H1 (cell line): ENCODE data around the gene SIPA1L2. TPM values are rescaled to one million over a fixed set of nuclear protein-coding genes. Genes with fewer than 3 reads are reported as not detected.

ENCODE experiments used
- CTCF ChIA-PET: fragments of 300-600 bp; sonication (Branson Sonifier 250); formaldehyde crosslinking; loops from one replicate; lab custom pipeline; 2021; ENCODE audit not compliant: partially characterized antibody; lab: Charles Lee
- POLR2A ChIA-PET: fragments of 300-600 bp; sonication (Branson Sonifier 250); formaldehyde crosslinking; loops from one replicate; lab custom pipeline; 2021; ENCODE audit warnings: inconsistent platforms; ENCODE audit not compliant: partially characterized antibody; lab: Charles Lee
- DNase-seq, 2 experiments: peaks; one replicate each; pipeline versions ENCODE4 v3.0.0 to v3.0.0-alpha.2; 2010 to 2022; ENCODE audit warnings: low spot score in 2 of 2, low read depth in 1 of 2, mixed read lengths in 1 of 2
- FAIRE-seq: peaks from 2 replicates; lab custom pipeline; 2011; peaks lifted over from hg19 to GRCh38; lab: Jason Lieb, UNC
- H2AFZ ChIP-seq: 2 replicates; pipeline ENCODE4 v1.8.1; 2012; ENCODE audit warnings: low read length, inconsistent platforms
- H2AK5ac ChIP-seq: 2 replicates; pipeline ENCODE4 v1.6.1; 2013; ENCODE audit warnings: low read depth, low read length
- H2BK120ac ChIP-seq: replicated peaks from 2 replicates; pipeline ENCODE3; 2013; ENCODE audit warnings: low read depth, low read length, inconsistent platforms
- H2BK12ac ChIP-seq: 2 replicates; pipeline ENCODE4 v1.6.1; 2013; ENCODE audit warnings: low read depth, low read length
- H2BK15ac ChIP-seq: 2 replicates; pipeline ENCODE4 v1.6.1; 2013; ENCODE audit warnings: low read length
- H2BK20ac ChIP-seq: 2 replicates; pipeline ENCODE4 v1.6.1; 2013; ENCODE audit warnings: low read length
- H2BK5ac ChIP-seq: 2 replicates; pipeline ENCODE4 v1.6.1; 2013; ENCODE audit warnings: low read depth, low read length
- H3K14ac ChIP-seq: 2 replicates; pipeline ENCODE4 v1.6.1; 2013; ENCODE audit warnings: inconsistent platforms; ENCODE audit not compliant: insufficient read length
- H3K18ac ChIP-seq: 2 replicates; pipeline ENCODE4 v1.6.1; 2013; ENCODE audit warnings: low read length; ENCODE audit errors: extremely low read depth
- H3K23ac ChIP-seq: 2 replicates; pipeline ENCODE4 v1.6.1; 2013; ENCODE audit warnings: inconsistent platforms; ENCODE audit not compliant: insufficient read length
- H3K23me2 ChIP-seq: 2 replicates; pipeline ENCODE4 v1.6.1; 2013; ENCODE audit warnings: low read depth, low read length
- H3K27ac ChIP-seq: 2 replicates; pipeline ENCODE4 v1.6.1; 2011; ENCODE audit warnings: low read depth, low read length, inconsistent platforms
- H3K27me3 ChIP-seq, 4 experiments: replicated peaks in 1 of 4; 1 replicate in 1 of 4; 2 replicates in 3 of 4; pipeline versions ENCODE4 v1.6.1 to v1.8.1; 2011 to 2013; ENCODE audit warnings: low read length in 3 of 4, mild to moderate bottlenecking in 3 of 4, inconsistent platforms in 2 of 4, mixed read lengths in 2 of 4, moderate library complexity in 1 of 4; ENCODE audit not compliant: control insufficient read depth in 3 of 4, insufficient read depth in 3 of 4; ENCODE audit errors: extremely low read depth in 1 of 4
- H3K36me3 ChIP-seq, 4 experiments: 2 replicates each; pipeline versions ENCODE4 v1.6.1 to v1.8.1; 2011 to 2013; ENCODE audit warnings: mild to moderate bottlenecking in 4 of 4, low read length in 3 of 4, moderate library complexity in 2 of 4, control low read depth in 1 of 4, inconsistent platforms in 1 of 4; ENCODE audit not compliant: insufficient read depth in 4 of 4, control insufficient read depth in 2 of 4
- H3K4ac ChIP-seq: replicated peaks from 2 replicates; pipeline ENCODE3; 2013; ENCODE audit warnings: low read length, low read depth, mixed read lengths, inconsistent platforms; ENCODE audit not compliant: insufficient read length
- H3K4me1 ChIP-seq, 4 experiments: replicated peaks in 1 of 4; 1 replicate in 1 of 4; 2 replicates in 3 of 4; pipeline versions ENCODE4 v1.6.1 to v1.8.1; 2011 to 2013; ENCODE audit warnings: low read length in 3 of 4, inconsistent platforms in 2 of 4, mixed read lengths in 1 of 4; ENCODE audit not compliant: insufficient read depth in 4 of 4, control insufficient read depth in 3 of 4
- H3K4me2 ChIP-seq, 2 experiments: 2 replicates each; pipeline versions ENCODE4 v1.6.1 to v1.8.1; 2011 to 2013; ENCODE audit warnings: low read depth in 2 of 2, low read length in 2 of 2, control low read depth in 1 of 2, inconsistent platforms in 1 of 2, mild to moderate bottlenecking in 1 of 2; ENCODE audit not compliant: insufficient read depth in 1 of 2
- H3K4me3 ChIP-seq, 4 experiments: fragments of 200-600, 300-600 bp in 1 of 4; sonication (generic), shearing (Covaris generic), sonication (Bioruptor Twin) in 1 of 4; 2 replicates each; pipeline versions ENCODE4 v1.5.1 to v1.8.1; 2011 to 2016; ENCODE audit warnings: low read length in 4 of 4, low read depth in 3 of 4, control low read depth in 2 of 4, inconsistent platforms in 2 of 4, mild to moderate bottlenecking in 2 of 4, mixed read lengths in 1 of 4, moderate library complexity in 1 of 4; ENCODE audit not compliant: insufficient read depth in 2 of 4; ENCODE audit errors: extremely low read depth in 1 of 4
- H3K56ac ChIP-seq: replicated peaks from 2 replicates; pipeline ENCODE3; 2013; ENCODE audit warnings: low read depth, mild to moderate bottlenecking, mixed read lengths, low read length, inconsistent platforms; ENCODE audit not compliant: insufficient read length
- H3K79me1 ChIP-seq: 2 replicates; pipeline ENCODE4 v1.6.1; 2013; ENCODE audit warnings: low read depth, low read length, control low read depth
- H3K79me2 ChIP-seq, 2 experiments: 2 replicates each; pipeline versions ENCODE4 v1.6.1 to v1.8.1; 2012 to 2013; ENCODE audit warnings: low read length in 2 of 2, mild to moderate bottlenecking in 2 of 2, inconsistent platforms in 1 of 2; ENCODE audit not compliant: insufficient read depth in 2 of 2, control insufficient read depth in 1 of 2
- H3K9ac ChIP-seq, 4 experiments: replicated peaks in 1 of 4; 1 replicate in 1 of 4; 2 replicates in 3 of 4; pipeline versions ENCODE4 v1.6.1 to v1.8.1; 2011 to 2013; ENCODE audit warnings: low read depth in 3 of 4, low read length in 3 of 4, control low read depth in 2 of 4, mild to moderate bottlenecking in 2 of 4, moderate library complexity in 2 of 4, inconsistent platforms in 1 of 4; ENCODE audit errors: extremely low read depth in 1 of 4
- H3K9me3 ChIP-seq, 2 experiments: 2 replicates each; pipeline versions ENCODE4 v1.6.1 to v1.8.1; 2012 to 2013; ENCODE audit warnings: mild to moderate bottlenecking in 2 of 2, moderate library complexity in 2 of 2, control low read depth in 1 of 2, inconsistent platforms in 1 of 2, low read depth in 1 of 2, low read length in 1 of 2, mixed read lengths in 1 of 2; ENCODE audit not compliant: insufficient read depth in 2 of 2
- H4K20me1 ChIP-seq, 2 experiments: replicated peaks in 1 of 2; 2 replicates each; pipeline versions ENCODE3 to v1.8.1; 2011 to 2013; ENCODE audit warnings: inconsistent platforms in 2 of 2, low read length in 2 of 2, mild to moderate bottlenecking in 1 of 2; ENCODE audit not compliant: insufficient read depth in 2 of 2, control insufficient read depth in 1 of 2
- H4K5ac ChIP-seq: 2 replicates; pipeline ENCODE4 v1.6.1; 2013; ENCODE audit warnings: low read length, low read depth, mixed read lengths, inconsistent platforms; ENCODE audit not compliant: insufficient read length
- H4K8ac ChIP-seq: 2 replicates; pipeline ENCODE4 v1.8.0; 2013; ENCODE audit warnings: mild to moderate bottlenecking, moderate library complexity, low read length, inconsistent platforms; ENCODE audit not compliant: insufficient read depth; ENCODE audit errors: extremely low read depth
- H4K91ac ChIP-seq: replicated peaks from 2 replicates; pipeline ENCODE3; 2013; ENCODE audit warnings: low read length, mixed read lengths, inconsistent platforms; ENCODE audit not compliant: insufficient read length
- CHD2 ChIP-seq: IDR thresholded peaks from 2 replicates; pipeline ENCODE4 v1.6.1; 2012; ENCODE audit warnings: low read length, improper control_type of control experiment
- HDAC2 ChIP-seq, 2 experiments: fragments of 300-600 bp in 1 of 2; sonication (generic) in 1 of 2; IDR thresholded peaks; 2 replicates each; pipeline ENCODE4 v1.6.1; 2011 to 2012; ENCODE audit warnings: low read depth in 2 of 2, low read length in 2 of 2, mild to moderate bottlenecking in 2 of 2, moderate library complexity in 2 of 2, borderline replicate concordance in 1 of 2, inconsistent platforms in 1 of 2
- MAFK ChIP-seq: IDR thresholded peaks from 2 replicates; pipeline ENCODE4 v1.6.1; 2012; ENCODE audit warnings: low read depth, mild to moderate bottlenecking, improper control_type of control experiment, low read length
- RNF2 ChIP-seq: fragments of 200-900, 300-1000 bp; sonication (generic); IDR thresholded peaks from 2 replicates; pipeline ENCODE4 v1.7.1; 2016; ENCODE audit warnings: borderline replicate concordance, low read depth, mild to moderate bottlenecking, antibody characterized with exemption, low read length; ENCODE audit not compliant: poor library complexity, severe bottlenecking; ENCODE audit errors: missing control alignments
- SRF ChIP-seq: IDR thresholded peaks from 2 replicates; pipeline ENCODE4 v1.6.1; 2011; ENCODE audit warnings: mild to moderate bottlenecking, low read depth, low read length, moderate library complexity
- WGBS, 2 experiments: shearing (Covaris generic) in 1 of 2; methylation state at CpG; one replicate each; pipeline versions ENCODE4 v1.1.6 to v1.1.7; 2013 to 2015; ENCODE audit warnings: low lambda C conversion rate in 2 of 2, mixed read lengths in 2 of 2, inconsistent platforms in 1 of 2, low coverage in 1 of 2, missing lambda C conversion rate in 1 of 2; ENCODE audit not compliant: insufficient replicate concordance in 2 of 2, insufficient coverage in 1 of 2, insufficient read length in 1 of 2; ENCODE audit errors: extremely low coverage in 1 of 2, missing lambda C conversion rate in 1 of 2; 5-methylcytosine and 5-hydroxymethylcytosine counted together
- polyA plus RNA-seq, 7 experiments: library from polyadenylated mRNA; depleted of rRNA in 3 of 7; stranded (reverse) in 5 of 7; unstranded in 2 of 7; fragments of >200 nt in 5 of 7; fragments of 200-250 nt in 2 of 7; gene quantifications; 1 replicate in 5 of 7; 2 replicates in 1 of 7; 4 replicates in 1 of 7; pipeline versions ENCODE4 v1.2.1 to v1.2.3, GENCODE V29; 2011 to 2013; ENCODE audit warnings: missing spikeins in 2 of 7, mixed read lengths in 2 of 7
- total RNA-seq: library from RNA; stranded (reverse); fragmentation: NEBNext Ultra II Directional; extraction: Animal tissue kit (Norgen Biotek cat#: 25700); gene quantifications from 2 replicates; pipeline ENCODE4 v1.2.1, GENCODE V29; 2021

Gene SIPA1L2
- total and polyA plus RNA-seq, 2 of the 8 experiments (the other 6 are each of a cell fraction or from before 2014, with no cell fraction given) = 7.7 to 13.2 TPM

DNA sequence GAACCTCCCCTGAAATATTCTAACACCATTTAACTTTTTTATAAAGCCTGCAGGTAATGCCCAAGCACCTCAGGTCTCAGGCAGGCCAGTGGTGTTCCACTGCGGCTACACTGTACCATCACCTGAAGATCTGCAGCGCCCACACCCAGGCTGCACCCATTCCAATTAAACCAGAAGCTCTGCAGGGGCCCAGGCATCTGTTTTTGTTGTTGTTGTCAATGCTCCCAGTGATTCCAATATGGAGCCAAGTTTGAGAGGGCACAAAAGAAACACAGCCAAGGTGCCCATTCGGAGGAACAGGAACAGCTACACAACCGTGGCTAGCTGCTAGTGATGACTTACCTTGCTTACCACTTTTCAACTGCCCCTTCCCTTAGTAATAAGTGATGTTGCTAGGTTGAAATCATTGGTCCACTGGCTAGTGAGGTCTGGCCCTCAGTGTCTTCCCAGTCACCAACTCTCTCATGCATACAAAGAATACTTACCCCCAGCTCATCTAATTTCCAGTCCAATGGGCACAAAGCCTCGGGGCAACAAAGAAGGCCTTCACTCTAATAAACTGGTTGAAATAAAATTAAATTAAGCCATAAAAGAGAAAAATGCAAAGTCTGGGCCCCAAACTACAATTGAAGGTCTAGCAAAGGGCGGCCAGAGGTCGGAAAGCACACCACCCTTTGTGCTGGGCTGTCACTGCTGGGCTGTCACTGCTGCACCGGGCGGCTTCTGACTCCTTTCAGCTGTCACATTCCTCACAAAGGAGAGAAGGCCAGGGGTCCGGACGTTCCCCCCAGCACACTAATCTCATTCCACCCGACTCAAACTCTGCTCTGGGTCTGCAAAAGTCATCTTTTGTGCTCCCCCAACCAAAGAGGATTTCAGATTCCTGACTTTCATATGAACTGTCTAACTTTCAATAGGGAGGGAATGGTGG is 34.9 kb downstream of the SIPA1L2 start:
- H3K36me3 ChIP-seq = no peaks in the 10 kb centered on the region
- H3K4ac ChIP-seq = no peak overlapping the region
- H3K9me3 ChIP-seq = no peaks in the 10 kb centered on the region
- 91% methylated on average over 12 of the region's 12 CpGs; no CpG with 5 or more reads in 1 of the 2 experiments for WGBS, 2 experiments
- H4K20me1 ChIP-seq = no peaks in the 10 kb centered on the region
- H3K23ac ChIP-seq = no peak overlapping the region
- ChIA-PET CTCF (interaction anchor here (0.7 to 4.3 kb wide), 5 partner anchors 8 to 32 kb away, joined by 3 to 22 read pairs (median 7); no protein-coding TSS in a partner anchor), POLR2A (no interaction called here)
- DNase-seq = no peak
- no peak overlapping the region for H2BK15ac ChIP-seq
- H3K56ac ChIP-seq = no peak overlapping the region
- H3K9ac ChIP-seq = no peak overlapping the region
- H3K4me2 ChIP-seq = no peak overlapping the region
- H3K23me2 ChIP-seq = no peaks in the 10 kb centered on the region
- H2BK120ac ChIP-seq = no peak overlapping the region
- no peaks in the 10 kb centered on the region for H3K27me3 ChIP-seq
- no peaks in the 10 kb centered on the region; a peak in 1 of 7 replicates for H3K4me1 ChIP-seq
- no peak overlapping the region for H3K27ac ChIP-seq
- no peak overlapping the region for H2BK12ac ChIP-seq
- no peak overlapping the region for H2BK5ac ChIP-seq
- H4K5ac ChIP-seq = no peak overlapping the region
- no peak for TF ChIP-seq SRF
- no peak for TF ChIP-seq MAFK
- no peak for TF ChIP-seq RNF2
- no peak for TF ChIP-seq CHD2
- TF ChIP-seq HDAC2 (IDR thresholded peaks at IDR 0.05; ENCODE audit: borderline replicate concordance in 1 of 2, low read depth in 2 of 2, low read length in 2 of 2) = no peak
- no peak for FAIRE-seq
- H2AK5ac ChIP-seq = no peak overlapping the region
- no peak overlapping the region for H3K18ac ChIP-seq
- no peak overlapping the region for H2AFZ ChIP-seq
- no peak overlapping the region for H3K4me3 ChIP-seq
- H4K8ac ChIP-seq = no peak overlapping the region
- H4K91ac ChIP-seq = no peak overlapping the region
- no peaks in the 10 kb centered on the region; a peak in 1 of 4 replicates for H3K79me2 ChIP-seq
- H2BK20ac ChIP-seq = no peak overlapping the region
- H3K14ac ChIP-seq = no peak overlapping the region
- peaks cover 2% of the 10 kb centered on the region; the same call in 1 of the 2 replicates for H3K79me1 ChIP-seq
